HG03280 (cell line): ENCODE results near the gene MEF2D.

Experiments used
- ATAC-seq: cut with Tn5 transposase; IDR thresholded peaks from one replicate; pipeline ENCODE4 v1.9.1; 2021; ENCODE audit warnings: mild to moderate bottlenecking, moderate library complexity; ENCODE audit not compliant: unreplicated experiment

The MEF2D gene

GRCh38 chr1:156471496-156472490 lies 28.8 kb downstream of the MEF2D start:
- no peak for ATAC-seq

DNA sequence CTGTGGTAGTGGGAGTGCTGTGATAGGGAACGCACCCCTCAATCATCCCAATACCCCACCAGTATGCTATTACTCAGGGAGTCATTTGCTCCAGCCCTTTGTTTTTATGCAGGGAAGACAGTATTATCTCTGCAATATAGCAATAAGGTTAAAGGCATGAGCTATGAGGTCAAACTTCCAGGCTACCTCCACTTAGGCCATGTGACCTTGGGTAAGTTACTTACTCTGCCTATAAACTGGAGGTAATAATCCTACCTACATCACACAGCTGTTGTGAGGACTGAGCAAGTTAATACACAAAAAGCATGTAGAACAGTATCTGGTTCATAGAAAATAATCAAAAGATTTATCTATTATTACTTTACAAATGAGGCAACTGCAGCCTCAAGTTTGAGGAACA lies 30.1 kb downstream of the MEF2D start:
- ATAC-seq: no peak

DNA sequence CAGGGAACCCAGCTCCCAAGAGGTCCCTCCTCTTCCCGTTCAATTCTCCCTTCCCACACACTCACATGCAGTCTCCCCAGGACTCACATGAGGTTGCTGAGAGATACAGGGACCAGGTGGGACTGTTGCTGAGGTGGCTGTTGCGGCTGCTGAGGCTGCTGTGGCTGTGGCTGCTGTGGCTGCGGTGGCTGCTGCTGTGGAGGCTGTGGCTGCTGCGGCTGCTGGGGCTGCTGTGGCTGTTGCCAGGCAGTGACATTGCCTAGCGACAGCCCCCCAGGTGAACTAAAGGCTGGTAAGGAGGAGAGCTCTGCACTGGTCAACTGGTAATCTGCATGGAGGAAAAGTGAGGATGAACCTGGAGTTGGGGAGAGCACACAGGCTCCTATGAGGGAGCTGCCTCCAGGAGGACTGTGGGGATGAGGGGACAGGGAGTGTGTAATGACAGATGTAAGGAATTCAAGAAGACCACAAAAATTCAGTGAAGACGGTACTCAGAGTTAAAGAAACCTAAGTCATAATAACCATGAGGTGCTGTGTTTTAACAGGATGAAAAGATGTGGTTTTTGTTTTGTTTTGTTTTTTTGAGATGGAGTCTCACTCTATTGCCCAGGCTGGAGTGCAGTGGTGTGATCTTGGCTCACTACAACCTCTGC lies 31.8 kb downstream of the MEF2D start:
- no peak for ATAC-seq

DNA sequence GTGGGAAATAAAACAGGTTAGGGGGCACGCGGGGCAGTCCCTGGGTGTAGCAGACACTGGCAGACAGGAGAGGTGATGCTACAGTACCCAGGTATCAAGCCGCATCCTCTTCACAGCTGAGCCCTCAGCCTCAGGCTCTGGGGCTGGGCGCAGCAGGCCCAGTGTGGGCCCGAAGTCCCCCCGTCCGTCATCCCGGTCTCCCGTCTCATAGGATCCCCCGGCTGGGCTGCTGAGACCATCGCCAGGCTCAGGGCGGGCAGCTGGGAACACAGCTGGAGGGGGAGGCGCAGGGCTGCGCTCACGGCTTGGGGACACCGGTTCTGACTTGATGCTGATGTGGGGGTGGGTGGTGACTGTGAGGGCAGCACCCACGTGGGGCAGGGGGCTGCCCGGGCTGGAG lies 32.7 kb downstream of the MEF2D start:
- no peak for ATAC-seq

DNA sequence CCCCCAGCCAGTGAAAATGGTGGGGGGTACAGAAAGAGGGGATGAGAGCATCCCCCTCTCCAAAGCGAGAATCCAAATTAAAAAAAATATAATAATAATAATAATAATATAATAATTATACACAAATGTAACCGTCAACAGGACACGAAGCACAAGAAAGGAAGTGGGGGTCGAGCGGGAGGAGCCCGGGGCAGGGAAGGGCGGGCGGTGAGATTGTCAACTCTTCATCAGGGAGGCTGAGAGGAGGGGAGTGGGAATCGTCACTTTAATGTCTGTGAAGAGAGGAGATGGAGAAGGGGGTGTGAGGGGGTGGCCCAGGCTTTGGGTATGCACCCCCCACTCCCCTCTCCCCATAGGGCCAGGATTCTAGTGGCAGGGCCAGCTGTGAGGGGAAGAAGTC lies 33.2 kb downstream of the MEF2D start:
- no peak for ATAC-seq

DNA sequence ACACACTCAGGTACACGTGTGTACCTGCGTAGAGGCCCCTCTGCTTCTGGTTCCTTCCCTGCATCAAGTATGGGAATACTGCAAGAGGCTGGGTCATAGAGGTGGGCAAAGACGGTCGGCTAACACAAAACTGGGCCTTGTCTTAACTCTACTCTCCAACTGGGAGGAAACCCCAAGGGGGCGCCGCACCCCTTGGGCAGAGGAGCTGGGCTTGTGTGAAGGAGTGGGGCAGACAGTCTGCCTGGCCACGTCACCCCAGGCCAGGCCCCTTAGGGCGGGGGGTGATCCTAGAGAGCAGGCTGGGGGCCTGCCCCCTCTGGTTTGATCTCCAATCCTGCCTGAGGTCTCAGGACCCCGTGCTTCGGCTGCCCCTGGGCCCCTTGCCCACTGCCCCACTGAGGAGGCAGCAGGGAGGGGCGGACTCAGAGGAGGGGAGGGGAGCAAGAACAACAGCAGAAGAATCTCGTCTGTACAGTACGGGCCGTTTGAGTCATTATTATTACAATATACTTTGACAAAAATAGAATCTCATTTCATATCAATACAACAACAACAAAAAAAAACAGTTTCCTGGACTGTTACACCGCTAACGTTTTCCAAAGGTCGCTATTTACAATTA lies 34.7 kb downstream of the MEF2D start:
- ATAC-seq: no peak

- no peak for ATAC-seq
These were observed 35.6 kb downstream of the MEF2D start for GRCh38 chr1:156464825-156465452.

- ATAC-seq: no peak
These were observed 36.2 kb downstream of the MEF2D start for GRCh38 chr1:156464335-156464734.

DNA sequence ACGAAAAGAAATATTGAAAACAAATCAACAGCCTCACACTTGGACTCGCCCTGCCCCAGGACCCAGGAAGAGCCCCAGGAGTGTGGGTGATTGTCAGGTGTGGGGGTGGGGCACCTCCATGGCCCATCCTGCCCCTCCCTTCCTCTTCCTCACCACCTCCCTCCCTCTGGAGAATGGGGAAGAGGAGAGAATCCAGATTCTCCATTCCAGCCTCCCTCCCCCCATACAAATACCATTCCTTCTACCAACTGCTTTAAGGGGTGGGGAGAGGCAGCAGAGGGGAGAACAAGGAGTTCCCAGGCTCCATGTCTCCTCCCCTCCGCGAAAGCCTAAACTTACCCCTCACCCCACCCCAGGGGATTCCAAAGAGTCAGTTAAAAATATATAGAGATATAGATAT lies 36.7 kb downstream of the MEF2D start:
- ATAC-seq: no peak

DNA sequence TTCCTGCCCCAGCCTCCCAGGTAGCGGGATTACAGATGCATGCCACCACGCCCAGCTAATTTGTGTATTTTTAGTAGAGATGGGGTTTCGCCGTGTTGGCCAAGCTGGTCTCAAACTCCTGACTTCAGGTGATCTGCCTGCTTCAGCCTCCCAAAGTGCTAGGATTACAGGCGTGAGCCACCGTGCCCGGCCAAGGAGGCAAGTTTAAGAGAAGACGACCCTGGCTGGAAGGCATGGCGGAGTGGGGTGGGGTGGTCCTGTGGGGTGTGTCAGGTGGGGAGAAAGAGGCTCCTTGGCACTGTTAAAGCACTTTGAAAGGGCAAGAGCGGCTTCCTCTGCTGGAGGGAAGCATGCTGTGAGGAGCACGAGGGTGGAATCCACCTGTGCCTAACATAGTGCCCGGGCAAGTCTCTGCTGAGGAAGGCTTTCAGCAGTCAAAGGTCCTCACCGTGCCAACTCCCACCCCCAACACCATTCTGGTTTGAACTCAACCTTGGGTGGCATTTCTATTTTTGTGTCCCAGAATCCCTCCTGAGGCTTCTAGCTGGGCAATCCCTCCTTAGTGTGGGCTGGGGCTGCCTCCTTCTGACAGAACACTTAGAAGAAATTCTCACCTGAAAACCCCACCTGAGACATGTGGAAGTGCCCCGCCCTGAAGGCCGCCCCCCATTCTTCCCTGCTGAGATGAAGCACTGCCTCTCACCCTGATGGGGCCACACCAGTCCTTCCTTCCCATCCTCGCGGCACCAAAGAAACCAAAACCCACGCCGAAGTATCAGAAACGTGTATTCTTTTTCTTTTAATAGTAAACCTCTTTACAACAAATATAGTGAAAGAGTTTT lies 37.4 kb downstream of the MEF2D start:
- no peak for ATAC-seq

GRCh38 chr1:156461781-156462647 lies 38.6 kb downstream of the MEF2D start:
- no peak for ATAC-seq

DNA sequence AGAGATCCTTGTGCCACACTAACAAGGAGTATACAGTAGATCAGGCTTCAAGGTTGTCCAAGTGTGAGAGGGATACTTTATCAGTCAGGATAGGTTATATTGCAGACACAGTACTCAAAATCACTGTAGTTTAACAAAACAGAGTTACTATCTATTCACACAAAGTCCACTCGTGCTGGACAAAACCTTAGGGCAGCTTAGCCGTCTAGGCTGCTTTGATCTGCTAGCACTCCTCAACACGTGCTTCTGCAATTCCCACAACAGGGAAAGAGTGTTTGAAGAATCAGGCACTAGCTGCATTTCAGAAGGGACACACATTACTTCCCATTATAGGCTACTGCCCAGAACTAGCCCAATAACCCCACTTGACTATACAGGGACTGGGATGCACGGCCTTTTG lies 39.5 kb downstream of the MEF2D start:
- no peak for ATAC-seq

DNA sequence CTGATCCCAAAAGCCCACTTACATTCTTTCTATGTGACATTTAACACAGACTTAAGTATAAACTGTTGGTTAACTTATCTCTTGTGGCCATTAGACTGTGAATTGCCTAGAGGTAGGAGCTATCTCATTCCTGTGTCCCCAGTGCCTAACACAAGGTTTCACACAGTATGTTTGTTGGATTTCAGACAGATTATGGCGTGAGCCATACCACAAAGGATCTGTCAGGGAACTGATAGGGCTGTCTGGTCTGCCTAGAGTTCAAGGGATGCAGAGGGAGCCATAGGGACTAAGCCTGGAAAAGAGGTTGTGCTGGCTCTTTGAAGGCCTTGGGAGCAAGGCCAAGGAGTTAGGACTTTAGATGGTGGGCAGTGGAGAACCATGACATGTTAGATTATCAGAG lies 40.0 kb downstream of the MEF2D start:
- ATAC-seq: no peak

DNA sequence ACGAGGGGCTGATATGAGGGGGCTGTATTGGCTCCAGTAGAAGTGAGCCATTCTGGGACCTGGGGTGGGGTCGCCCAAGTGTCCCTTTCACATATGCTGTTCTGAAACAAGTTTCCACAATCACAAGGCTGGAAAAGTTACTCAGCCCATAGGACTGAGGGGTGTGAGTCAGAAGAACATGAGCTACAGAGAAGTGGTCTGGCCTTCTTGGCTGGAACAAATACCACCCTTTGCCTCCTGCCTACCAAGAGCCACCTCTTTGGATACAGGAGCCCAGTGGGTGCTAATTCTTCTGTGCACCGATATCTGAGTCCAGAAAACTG lies 42.4 kb downstream of the MEF2D start:
- ATAC-seq: no peak

DNA sequence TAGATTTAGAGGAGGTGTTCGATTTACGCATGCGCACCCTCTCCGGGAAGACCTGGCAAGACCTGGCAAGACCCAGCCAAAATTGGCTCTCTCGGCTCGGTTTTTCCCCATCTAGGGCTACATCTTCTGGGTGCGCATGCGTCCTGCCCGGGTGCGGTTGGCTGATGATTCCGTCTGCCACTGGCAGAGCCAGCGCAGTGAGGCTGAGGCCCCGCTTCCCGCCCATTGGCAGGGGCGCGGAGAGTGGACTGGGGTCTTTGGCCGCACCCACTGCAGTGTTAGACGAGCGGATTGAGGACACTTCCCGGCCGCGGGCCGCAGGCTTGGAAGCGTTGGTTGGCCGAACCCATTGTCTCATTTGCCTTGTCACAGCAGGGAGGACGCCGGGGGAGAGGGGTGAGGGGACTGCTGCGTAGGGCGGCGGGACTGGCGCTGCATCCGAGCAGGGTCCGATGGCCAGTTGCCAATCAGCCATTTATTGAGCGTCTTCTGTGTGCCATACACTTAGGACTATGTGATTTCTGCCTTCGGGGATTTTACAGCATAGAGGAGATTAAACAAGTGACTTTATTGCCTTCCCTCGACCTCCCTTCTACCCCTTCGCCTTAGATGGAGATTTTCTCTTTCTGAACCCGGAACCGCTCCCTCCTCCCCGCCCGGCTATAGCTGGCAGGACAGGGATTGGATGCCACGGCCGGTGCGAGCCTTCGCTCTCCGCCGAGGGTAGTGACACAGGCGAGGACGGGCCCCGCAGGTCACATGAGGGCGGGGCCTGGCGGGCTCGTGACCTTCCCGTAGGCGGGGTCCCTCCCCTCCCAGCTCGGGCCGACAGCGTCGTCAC lies 43.7 kb downstream of the MEF2D start:
- ATAC-seq: peak; percentile 76

GRCh38 chr1:156455362-156455761 lies 45.2 kb downstream of the MEF2D start:
- ATAC-seq: no peak

DNA sequence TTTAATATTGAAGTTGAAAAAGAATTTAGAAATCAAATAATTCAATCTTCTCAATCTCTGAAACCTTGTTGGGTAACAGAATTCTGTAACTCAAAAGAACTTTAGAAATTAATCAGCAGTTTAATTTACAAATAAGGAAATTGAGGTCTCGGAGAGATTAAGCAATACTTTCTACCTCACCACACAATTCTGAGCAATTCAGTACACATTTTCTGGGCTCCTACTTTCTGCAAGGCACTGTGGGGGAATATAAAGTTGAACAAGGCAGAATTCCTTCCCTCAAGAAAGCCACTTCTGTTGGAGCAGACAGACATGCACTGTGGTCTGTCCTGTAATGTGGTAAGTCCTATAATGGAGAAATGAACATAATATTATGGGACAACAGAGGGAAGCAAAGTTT lies 47.7 kb downstream of the MEF2D start:
- ATAC-seq: no peak

GRCh38 chr1:156451505-156452160 lies 48.9 kb downstream of the MEF2D start:
- no peak for ATAC-seq
